HG03060 (cell line): ENCODE measurements around the gene ZCCHC24.

Source experiments
- ATAC-seq: cut with Tn5 transposase; IDR thresholded peaks from one replicate; pipeline ENCODE4 v1.9.1; 2021; ENCODE audit warnings: low read depth, moderate number of reproducible peaks; ENCODE audit not compliant: unreplicated experiment

ZCCHC24 gene

DNA sequence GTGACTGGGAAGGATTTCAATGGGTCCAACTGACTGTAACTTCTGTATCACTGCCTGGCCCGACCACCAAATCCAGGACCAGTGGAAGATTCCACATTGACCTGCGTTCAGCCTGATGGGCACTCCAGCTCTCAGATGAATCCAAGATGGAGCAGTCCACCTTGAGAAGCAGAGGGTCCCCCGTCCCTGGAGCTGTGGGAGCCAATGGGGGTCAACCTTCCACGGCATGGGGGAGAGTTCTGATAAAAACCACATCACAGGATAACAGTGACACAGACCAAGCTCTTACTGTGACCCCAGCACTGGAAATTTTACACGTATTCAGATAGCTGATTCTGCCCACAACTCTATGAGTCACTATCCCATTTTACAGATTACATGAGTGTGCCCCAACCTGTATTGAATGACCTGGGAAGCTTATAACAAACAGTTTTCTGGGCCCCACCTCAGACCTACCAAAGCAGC lies 11.2 kb downstream of the ZCCHC24 start:
- ATAC-seq = no peak

- no peak for ATAC-seq
Observed at GRCh38 chr10:79433324-79434222, 11.9 kb downstream of the ZCCHC24 start.

GRCh38 chr10:79431891-79432831 lies 13.3 kb downstream of the ZCCHC24 start:
- ATAC-seq = no peak

DNA sequence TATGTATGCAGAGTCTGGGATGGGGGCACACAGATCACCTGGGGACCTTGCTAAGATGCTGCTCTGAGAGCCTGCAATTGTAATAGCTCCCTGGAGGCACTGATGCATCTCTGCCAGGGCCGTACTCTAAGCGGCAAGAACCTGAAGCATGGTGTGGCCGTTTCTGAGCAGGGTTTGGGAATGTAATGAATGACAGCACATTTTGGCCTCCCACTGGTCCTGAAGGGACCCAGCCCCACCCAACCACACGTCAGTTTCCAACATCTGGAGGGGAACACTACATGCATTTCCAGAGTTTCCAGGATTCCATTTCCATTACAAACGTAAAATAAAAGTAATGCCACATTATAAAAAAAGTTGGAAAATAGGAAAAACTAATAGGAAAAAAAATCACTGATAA lies 14.0 kb downstream of the ZCCHC24 start:
- ATAC-seq = no peak

DNA sequence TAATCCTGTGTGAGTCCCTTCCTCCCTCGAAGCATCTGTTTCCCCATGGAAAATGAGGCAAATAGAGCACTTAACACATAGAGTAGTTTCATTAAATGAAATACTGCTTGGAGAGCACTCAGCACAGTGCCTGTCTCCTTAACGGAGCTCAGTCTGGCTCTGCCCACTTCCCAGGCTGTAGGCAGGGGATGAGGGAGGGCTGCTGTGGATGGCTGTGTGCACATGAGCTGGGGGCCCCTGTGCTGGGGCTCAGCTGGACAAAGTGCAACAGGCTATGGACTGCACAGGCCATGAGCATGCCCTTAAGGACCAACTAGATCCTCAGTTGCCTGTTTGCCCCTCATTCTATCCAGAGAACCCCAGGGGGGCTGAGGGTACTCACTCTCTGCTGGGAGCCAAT lies 14.5 kb downstream of the ZCCHC24 start:
- ATAC-seq = no peak

GRCh38 chr10:79430325-79430905 lies 15.0 kb downstream of the ZCCHC24 start:
- no peak for ATAC-seq

GRCh38 chr10:79429751-79430150 lies 15.7 kb downstream of the ZCCHC24 start:
- no peak for ATAC-seq

GRCh38 chr10:79427965-79428364 lies 17.5 kb downstream of the ZCCHC24 start:
- ATAC-seq = no peak

DNA sequence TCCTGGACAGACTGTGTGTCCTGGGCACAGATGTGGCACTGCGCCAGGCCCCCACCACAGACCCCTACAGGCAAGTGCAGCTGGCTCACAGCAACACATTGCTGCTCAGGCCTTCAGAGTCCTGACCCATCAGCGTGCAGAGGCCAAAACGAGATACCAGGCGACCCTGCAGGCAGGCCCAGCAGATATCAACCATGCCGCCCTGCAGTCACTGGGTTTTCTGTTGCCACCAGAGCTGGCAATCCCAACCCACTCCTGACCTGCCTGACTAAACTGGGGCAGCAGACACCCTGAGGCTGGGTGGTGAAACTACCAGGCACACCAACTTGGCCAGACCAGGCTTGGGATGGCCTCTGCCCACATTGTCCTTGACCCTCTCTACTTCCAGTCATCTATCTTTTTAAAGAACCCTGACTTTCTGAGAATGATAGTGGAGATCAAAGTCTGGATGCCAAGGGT lies 20.3 kb downstream of the ZCCHC24 start:
- ATAC-seq = no peak

DNA sequence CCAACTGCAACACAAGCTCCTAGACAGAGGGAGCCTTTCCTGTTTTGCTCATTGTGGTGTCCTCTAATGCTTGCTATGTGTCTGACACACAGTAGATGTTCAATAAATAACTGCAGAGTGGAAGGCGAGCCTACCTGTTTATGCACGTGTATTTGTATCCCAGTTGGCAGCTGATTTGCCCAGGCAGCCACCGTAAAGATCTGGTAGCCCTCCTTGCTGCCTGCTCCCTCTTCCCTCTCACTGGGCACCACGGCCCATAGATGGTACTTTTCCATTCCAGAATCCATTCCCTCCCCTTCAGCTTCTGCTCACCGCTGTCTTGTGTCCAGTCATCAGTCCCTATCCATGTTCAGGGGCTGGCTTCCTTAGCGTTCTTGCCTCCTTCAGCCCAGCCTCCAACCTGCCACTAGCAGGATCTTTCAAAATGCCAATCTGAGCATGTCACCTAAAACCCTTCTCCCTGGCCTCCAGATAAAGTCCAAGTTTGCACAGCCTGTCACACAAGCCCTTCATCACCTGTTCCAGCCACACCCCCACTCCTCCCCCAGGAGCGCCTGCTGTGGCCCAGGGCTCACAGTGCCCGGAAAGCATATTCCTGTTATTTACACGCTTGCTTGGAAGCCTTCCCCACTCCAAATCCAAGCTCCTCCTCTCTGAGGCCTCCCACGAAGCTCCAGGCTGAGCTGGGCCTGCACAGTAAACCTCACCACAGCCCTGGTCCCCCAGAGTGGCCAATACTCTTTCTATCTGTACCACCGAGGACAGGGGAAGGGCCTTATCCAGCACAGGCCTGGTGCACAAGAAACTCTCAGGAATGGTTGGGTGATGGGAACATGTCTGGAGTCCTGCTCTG lies 21.0 kb downstream of the ZCCHC24 start:
- ATAC-seq = no peak

- ATAC-seq = no peak
Observed at GRCh38 chr10:79422178-79422892, 23.1 kb downstream of the ZCCHC24 start.

DNA sequence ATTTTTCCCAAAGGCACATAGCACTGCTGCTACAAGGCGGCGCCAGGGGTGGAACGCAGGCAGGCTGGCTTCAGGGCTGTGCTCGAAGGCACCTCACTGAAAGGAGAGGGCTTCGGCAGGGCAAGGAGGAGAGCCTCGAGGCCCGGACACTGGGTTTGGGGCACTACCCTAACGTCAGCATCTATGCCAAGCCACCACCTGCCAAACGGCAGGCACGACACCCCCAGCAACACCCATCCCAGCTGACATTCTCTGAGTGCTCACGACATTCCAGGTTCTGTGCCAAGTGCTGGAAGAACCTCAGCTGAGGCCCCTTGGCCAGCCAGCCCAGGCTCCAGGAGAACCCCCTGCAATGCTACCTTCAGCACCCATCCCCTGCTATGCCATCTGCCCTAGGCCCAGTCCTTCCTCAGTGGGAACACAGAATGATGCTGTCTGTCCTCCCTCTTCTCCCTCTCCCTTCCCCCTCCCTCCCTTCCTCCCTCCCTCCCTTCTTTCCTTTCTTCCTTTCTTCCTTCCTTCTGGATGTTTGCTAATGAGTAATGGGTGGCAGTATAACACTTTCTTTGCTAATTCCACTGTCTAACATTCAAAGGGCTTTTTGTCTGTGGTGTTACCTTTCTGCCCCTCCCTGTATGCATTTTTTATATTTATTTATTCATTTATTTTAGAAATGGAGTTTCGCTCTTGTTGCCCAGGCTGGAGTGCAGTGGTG lies 24.3 kb downstream of the ZCCHC24 start:
- no peak for ATAC-seq

DNA sequence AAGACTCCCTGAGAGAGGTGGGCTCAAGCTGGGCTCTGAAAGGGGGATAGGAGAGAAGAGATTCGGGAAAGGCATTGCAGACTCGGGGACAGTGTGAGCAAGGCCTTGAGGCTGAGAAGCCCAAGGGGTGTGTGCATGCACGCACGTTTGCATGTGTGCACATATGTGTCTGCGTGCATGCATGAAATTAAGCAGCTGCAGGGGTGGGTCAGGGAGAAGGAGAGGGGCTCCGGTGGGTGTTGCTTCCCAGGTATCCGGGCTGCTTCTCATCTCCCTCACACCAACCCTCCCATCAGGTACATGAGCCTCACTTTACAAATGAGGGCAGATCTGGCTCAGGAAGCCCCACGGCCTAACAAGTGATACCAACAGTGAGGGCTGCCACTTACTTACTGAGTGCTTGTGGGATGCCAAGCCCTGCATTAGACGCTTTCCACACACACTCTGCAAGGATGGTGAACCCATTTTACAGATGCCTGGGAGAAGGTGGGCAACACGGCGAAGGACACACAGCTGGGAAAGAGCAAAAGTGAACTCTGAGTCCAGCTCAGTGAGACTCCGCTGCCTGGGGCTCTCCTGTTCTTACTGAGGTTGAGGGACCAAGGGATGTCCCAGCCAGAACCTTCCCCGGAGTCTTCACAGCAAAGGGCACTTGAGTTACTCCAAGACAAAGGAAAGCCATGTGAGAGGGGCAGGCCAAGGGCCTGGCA lies 26.4 kb downstream of the ZCCHC24 start:
- no peak for ATAC-seq

GRCh38 chr10:79418274-79418673 lies 27.1 kb downstream of the ZCCHC24 start:
- no peak for ATAC-seq

DNA sequence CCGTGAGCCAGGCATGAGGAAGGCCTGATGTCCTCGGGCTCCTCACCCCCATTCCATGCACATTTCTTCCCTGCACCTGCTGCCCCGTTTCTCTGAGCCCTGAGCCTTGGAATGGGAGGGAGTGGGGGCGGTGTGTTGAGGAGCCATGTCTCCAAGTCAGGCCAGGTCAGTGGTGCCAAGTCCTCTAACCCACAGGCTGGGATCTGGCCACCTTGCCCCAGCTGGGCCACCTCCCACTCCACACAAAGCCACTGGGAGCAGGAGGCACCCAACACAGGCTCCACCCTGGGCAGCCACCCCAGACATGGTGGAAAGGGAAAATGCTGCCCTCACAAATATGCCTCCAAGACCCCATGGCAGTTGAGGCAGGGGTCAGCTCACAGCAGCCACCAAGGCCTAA lies 27.7 kb downstream of the ZCCHC24 start:
- ATAC-seq = no peak

DNA sequence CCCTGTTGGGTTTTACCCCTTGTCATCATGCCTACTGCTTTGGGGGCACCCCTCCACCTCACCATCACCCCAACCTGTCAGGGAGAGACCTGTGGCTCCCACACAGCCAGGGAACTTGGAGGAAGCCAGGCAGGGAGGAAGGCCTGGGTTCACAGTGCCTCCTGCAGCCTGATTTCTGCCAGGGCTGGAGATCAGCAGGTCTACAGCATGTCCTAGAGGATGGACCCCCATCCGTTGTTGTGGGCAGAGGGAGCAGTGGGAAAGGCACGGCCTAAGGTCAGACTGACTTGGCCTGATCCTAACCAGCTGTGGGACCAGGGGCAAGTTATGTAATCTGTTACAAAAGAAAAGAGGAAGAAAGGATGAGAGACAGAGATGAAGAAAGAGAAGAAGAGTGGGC lies 28.2 kb downstream of the ZCCHC24 start:
- ATAC-seq = no peak

DNA sequence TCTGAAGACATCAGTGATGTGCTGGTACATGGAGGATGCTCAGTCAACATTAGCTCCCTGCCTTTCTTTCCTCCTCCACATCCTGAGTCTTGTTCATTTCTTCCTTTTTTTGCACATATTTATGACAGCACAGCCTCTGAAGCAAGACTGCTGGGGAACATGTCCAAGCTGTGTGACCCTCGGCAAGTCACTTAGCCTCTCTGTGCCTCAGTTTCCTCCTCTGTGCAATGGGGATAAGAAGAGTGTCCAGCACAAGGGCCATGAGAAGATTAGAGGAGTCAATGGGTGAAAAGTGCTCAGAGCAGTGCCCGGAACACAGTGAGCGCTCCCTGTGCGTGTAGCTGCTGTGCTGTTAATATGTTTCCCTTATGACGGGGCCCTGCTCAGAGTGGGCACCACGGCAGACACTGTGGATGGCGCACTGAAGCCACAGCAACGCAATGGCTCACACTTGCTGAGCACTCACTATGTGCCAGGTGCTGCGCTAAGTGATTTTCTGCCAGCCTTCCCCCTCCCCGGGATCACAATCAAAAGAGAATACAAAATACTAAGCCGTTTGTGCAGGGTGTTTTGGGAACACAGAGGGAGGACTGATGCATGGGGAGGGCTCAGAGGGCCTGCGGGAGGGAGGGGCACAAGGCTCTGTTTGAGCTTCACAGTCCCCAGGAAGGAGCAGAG lies 28.7 kb downstream of the ZCCHC24 start:
- ATAC-seq = no peak
